ENCODE results near the gene CPAMD8. TPM values are rescaled to one million over a fixed set of nuclear protein-coding genes. Genes with fewer than 3 reads are reported as not detected.

CPAMD8 gene
- total and polyA plus RNA-seq, 9 of the 15 experiments (the other 6 are each of a cell fraction or from before 2014, with no cell fraction given): 0.20 to 2.1 (median 1.3) TPM

DNA sequence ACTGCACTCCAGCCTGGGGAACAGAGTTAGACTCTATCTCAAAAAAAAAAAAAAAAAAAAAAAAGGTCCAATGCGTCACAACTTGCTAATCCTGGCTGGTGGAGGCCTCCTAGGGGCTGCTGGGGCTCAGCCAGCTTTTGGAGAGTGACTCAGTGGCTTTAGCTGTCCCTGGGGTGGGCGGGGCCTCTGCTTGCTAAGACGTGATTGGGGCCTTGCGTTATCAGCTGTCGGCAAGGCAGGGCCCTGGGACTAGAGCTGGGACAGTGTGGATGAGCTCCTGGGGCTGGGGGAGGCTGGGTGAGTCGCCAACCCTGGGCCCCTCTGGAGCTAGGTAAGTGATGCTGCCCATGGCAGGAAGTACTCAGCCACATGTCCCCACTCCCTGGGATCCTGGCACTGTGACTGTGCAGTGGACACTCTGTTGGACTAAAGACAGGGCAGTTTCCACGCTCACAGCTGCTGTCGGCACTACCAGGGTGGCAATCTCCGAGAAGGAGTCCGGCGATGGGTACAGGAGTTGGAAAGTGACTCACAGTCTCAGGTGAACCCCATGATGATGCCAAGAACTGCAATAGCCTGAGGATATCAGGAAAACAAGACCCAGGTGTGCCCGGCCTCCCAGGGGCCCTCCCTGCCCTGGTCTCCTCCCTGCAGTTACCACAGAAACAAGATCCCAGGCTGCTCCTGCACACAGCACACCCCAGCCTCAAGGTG lies 105.6 kb downstream of the CPAMD8 start (continued):
- peak; percentile 75 for TF ChIP-seq TFAP4 (CRISPR knock-in tag; IDR thresholded peaks at IDR 0.05; ENCODE audit: borderline replicate concordance)
- TF ChIP-seq ADNP (tag; IDR thresholded peaks at IDR 0.05): no peak
- no peak for TF ChIP-seq POU5F1 (IDR thresholded peaks at IDR 0.05; ENCODE audit: borderline replicate concordance, low read depth, low read length, partially characterized antibody)
- no peak for TF ChIP-seq KDM4B (IDR thresholded peaks at IDR 0.05; ENCODE audit: borderline replicate concordance in 2 of 2, low read depth in 1 of 2)
- TF ChIP-seq, protein P1, sequence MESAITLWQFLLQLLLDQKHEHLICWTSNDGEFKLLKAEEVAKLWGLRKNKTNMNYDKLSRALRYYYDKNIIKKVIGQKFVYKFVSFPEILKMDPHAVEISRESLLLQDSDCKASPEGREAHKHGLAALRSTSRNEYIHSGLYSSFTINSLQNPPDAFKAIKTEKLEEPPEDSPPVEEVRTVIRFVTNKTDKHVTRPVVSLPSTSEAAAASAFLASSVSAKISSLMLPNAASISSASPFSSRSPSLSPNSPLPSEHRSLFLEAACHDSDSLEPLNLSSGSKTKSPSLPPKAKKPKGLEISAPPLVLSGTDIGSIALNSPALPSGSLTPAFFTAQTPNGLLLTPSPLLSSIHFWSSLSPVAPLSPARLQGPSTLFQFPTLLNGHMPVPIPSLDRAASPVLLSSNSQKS (CRISPR knock-in tag; IDR thresholded peaks at IDR 0.05): no peak
- no peak for TF ChIP-seq TRIM24 (IDR thresholded peaks at IDR 0.05)
- TF ChIP-seq NFE2 (IDR thresholded peaks at IDR 0.05; ENCODE audit: low read depth): peak; percentile 39; the same call in 1 of the 2 replicates
- TF ChIP-seq ETS2 (tag; IDR thresholded peaks at IDR 0.05; ENCODE audit: borderline replicate concordance, poor library complexity, severe bottlenecking): no peak
- TF ChIP-seq DPF2 (IDR thresholded peaks at IDR 0.05): peak; percentile 73
- no peak for TF ChIP-seq ZNF449 (CRISPR knock-in tag; IDR thresholded peaks at IDR 0.05)
- no peak for TF ChIP-seq RBM22 (IDR thresholded peaks at IDR 0.05; ENCODE audit: low read depth, low read length, poor library complexity, severe bottlenecking)
- no peak for TF ChIP-seq MBD1 (CRISPR knock-in tag; IDR thresholded peaks at IDR 0.05)
- TF ChIP-seq SMARCE1 (IDR thresholded peaks at IDR 0.05): peak; percentile 58; the same call in 1 of the 2 replicates
- TF ChIP-seq POLR3A (IDR thresholded peaks at IDR 0.05; ENCODE audit: borderline replicate concordance, extremely low read depth, insufficient read depth, insufficient read length): no peak
- TF ChIP-seq MAFG (tag; conservative IDR thresholded peaks at IDR 0.05): no peak
- no peak for TF ChIP-seq ZNF583 (CRISPR knock-in tag; IDR thresholded peaks at IDR 0.05)
- TF ChIP-seq ERF (CRISPR knock-in tag; IDR thresholded peaks at IDR 0.05): no peak
- no peak for TF ChIP-seq MEIS2 (IDR thresholded peaks at IDR 0.05; ENCODE audit: partially characterized antibody)
- TF ChIP-seq NR0B1 (IDR thresholded peaks at IDR 0.05; ENCODE audit: partially characterized antibody): no peak
- TF ChIP-seq SIX5 (IDR thresholded peaks at IDR 0.05; ENCODE audit: borderline replicate concordance in 1 of 2, insufficient read depth in 1 of 2, low read depth in 1 of 2, low read length in 2 of 2): no peak
